Panc1 (cell line): ENCODE measurements around the gene PHLDA3.
"Not testable (repeated sequence)": the region's sequence is repeated elsewhere in the genome, so short reads cannot be mapped to it uniquely, and the experiment has no call there.

Source experiments
- SIN3A ChIP-seq: IDR thresholded peaks from 2 replicates; pipeline ENCODE4 v1.6.1; 2012; ENCODE audit warnings: low read depth, mild to moderate bottlenecking, low read length, moderate library complexity, borderline replicate concordance; ENCODE audit not compliant: insufficient read depth
- TF ChIP-seq, protein P1 (sequence below): fragments of 450-650 bp; IDR thresholded peaks from 2 replicates; pipeline ENCODE4 v1.5.1; 2017; ENCODE audit warnings: mild to moderate bottlenecking

DNA sequence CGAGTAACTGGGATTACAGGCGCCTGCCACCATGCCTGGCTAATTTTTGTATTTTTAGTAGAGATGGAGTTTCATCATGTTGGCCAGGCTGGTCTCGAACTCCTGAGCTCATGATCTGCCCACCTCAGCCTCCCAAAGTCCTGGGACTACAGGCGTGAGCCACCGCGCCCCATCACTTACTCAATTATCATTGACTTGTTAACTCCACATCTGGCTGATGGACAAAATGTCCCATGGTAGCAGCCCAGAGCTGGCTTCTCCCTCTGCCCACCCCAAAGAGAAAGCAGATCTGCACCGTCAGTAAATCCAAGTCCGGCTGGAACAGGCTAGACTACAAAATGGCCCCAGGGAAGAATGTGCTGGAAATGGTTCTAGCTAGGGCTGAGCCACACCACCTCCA lies 3.3 kb upstream of the PHLDA3 start:
- TF ChIP-seq, protein P1, sequence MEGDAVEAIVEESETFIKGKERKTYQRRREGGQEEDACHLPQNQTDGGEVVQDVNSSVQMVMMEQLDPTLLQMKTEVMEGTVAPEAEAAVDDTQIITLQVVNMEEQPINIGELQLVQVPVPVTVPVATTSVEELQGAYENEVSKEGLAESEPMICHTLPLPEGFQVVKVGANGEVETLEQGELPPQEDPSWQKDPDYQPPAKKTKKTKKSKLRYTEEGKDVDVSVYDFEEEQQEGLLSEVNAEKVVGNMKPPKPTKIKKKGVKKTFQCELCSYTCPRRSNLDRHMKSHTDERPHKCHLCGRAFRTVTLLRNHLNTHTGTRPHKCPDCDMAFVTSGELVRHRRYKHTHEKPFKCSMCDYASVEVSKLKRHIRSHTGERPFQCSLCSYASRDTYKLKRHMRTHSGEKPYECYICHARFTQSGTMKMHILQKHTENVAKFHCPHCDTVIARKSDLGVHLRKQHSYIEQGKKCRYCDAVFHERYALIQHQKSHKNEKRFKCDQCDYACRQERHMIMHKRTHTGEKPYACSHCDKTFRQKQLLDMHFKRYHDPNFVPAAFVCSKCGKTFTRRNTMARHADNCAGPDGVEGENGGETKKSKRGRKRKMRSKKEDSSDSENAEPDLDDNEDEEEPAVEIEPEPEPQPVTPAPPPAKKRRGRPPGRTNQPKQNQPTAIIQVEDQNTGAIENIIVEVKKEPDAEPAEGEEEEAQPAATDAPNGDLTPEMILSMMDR, result not testable (repeated sequence)
- not testable (repeated sequence) for TF ChIP-seq SIN3A
